Activated T-cell treated with anti-CD3 and anti-CD28 coated beads, Interleukin-2, amount 50 U/mL, for 72 hours (primary cell): ENCODE measurements around the gene NT5C3B. TPM values are rescaled to one million over a fixed set of nuclear protein-coding genes. Genes with fewer than 3 reads are reported as not detected.
"Not testable (repeated sequence)": the region's sequence is repeated elsewhere in the genome, so short reads cannot be mapped to it uniquely, and the experiment has no call there.

Experiments used
- ATAC-seq, 2 donors: fragments of 150-1000 bp; cut with Tn5 transposase; replicated peaks in 1 of 2; 2 replicates each; pipeline ENCODE4 v1.10.0; 2021; ENCODE audit warnings: moderate library complexity in 2 of 2, mild to moderate bottlenecking in 1 of 2
- DNase-seq, 2 donors: peaks; one replicate each; pipeline ENCODE4 v3.0.0; 2021 to 2022; ENCODE audit warnings: mixed read lengths in 1 of 2
- H3K27ac Mint-ChIP-seq: one replicate; pipeline ENCODE4 v1.8.0; 2022; ENCODE audit warnings: mild to moderate bottlenecking, moderate library complexity, mixed read lengths
- H3K27me3 Mint-ChIP-seq: one replicate; pipeline ENCODE4 v1.8.0; 2022; ENCODE audit warnings: low read depth, mixed read lengths
- H3K36me3 Mint-ChIP-seq, 2 donors: one replicate each; pipeline ENCODE4 v1.8.0; 2022; ENCODE audit warnings: mixed read lengths in 2 of 2, mild to moderate bottlenecking in 1 of 2; ENCODE audit not compliant: insufficient read depth in 2 of 2
- H3K4me1 Mint-ChIP-seq: one replicate; pipeline ENCODE4 v1.8.0; 2022; ENCODE audit warnings: low read depth, mixed read lengths
- H3K4me3 Mint-ChIP-seq, 2 donors: one replicate each; pipeline ENCODE4 v1.8.0; 2022; ENCODE audit warnings: mild to moderate bottlenecking in 2 of 2, mixed read lengths in 2 of 2, moderate library complexity in 2 of 2
- H3K9me3 Mint-ChIP-seq, 2 donors: one replicate each; pipeline ENCODE4 v1.8.0; 2022; ENCODE audit warnings: mixed read lengths in 2 of 2
- total RNA-seq, 2 donors: library from RNA; stranded (reverse); gene quantifications; one replicate each; pipeline ENCODE4 v1.2.3, GENCODE V29; 2022

Gene NT5C3B
- total RNA-seq, 2 donors from 2014 or later, result 34.9 to 49.5 TPM

- Mint-ChIP-seq H3K4me1 (peaks cover 7% of the 10 kb centered on the region), H3K4me3 (no peak overlapping the region), H3K27me3 (peaks cover 12% of the 10 kb centered on the region), H3K36me3 (no peaks in the 10 kb centered on the region), H3K27ac (no peak overlapping the region), H3K9me3 (no peaks in the 10 kb centered on the region)
- ATAC-seq (no peak), DNase-seq (no peak)
Observed at GRCh38 chr17:41779954-41780353, 56.1 kb downstream of the NT5C3B start.

DNA sequence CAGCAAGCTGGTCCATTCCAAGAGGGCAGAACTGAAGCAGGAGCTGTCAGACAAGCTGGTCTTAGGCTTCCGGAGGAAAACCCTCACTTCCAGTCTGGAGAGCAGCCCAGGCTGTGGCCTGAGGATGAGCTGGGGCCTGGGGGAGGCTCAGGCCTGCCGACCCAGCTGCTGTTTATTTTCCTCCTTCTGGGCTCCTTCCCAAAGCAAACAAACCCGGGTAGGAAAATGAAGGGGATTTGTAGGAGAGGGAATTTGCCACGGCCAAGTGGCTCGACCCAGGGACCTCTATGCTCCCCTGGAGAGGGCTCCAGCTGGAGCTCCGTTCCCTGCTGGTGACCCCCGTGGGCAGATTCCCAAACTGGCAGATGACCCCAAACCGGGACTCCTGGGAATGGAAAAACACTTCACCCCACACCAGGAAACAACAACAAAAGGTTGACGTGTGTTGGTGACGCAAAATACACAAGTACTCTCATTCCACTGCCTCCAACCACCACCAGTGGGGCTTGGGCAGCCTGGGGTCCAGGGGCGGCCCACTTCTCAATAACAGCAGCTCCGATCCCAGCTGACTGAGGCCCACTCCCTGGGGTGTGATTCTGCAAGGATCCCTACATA, 58.4 kb downstream of the NT5C3B start:
- Mint-ChIP-seq H3K9me3 (no peaks in the 10 kb centered on the region), H3K27me3 (no peaks in the 10 kb centered on the region), H3K4me3 (no peak overlapping the region), H3K4me1 (no peaks in the 10 kb centered on the region), H3K27ac (no peak overlapping the region), H3K36me3 (no peaks in the 10 kb centered on the region)
- no peak for ATAC-seq
- DNase-seq, result no peak

DNA sequence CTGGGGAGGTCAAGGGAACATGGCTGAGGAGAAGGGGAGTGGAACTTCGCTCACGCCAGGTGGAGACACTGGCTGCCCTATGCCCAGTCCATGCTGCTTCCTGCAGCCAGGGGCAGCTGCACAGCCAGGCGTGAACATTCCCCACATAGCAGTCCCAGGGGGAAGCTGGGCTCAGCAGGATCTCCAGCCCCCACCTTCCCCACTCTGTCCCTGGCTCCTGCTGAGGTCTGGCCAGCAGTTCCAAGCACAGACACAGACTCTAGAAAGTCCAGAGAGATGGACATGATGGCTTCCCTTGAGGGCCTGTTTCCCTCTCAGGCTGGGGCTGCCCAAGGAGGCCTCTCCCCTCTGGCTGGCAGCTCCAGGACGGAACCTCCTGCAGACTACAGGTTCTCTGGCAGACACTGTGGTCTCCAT, 58.9 kb downstream of the NT5C3B start:
- Mint-ChIP-seq H3K36me3 (no peaks in the 10 kb centered on the region), H3K4me1 (no peaks in the 10 kb centered on the region), H3K4me3 (no peak overlapping the region), H3K27me3 (no peaks in the 10 kb centered on the region), H3K9me3 (no peaks in the 10 kb centered on the region), H3K27ac (no peak overlapping the region)
- ATAC-seq (no peak), DNase-seq (no peak)

GRCh38 chr17:41776262-41776900, 59.7 kb downstream of the NT5C3B start:
- ATAC-seq, DNase-seq, H3K4me3 Mint-ChIP-seq, H3K27me3 Mint-ChIP-seq, H3K4me1 Mint-ChIP-seq, H3K9me3 Mint-ChIP-seq, H3K36me3 Mint-ChIP-seq: not testable (repeated sequence)
- peak overlapping the region; percentile 8 for H3K27ac Mint-ChIP-seq

- Mint-ChIP-seq H3K4me3 (no peak overlapping the region), H3K9me3 (no peaks in the 10 kb centered on the region), H3K27me3 (no peaks in the 10 kb centered on the region), H3K4me1 (no peaks in the 10 kb centered on the region), H3K27ac (peak overlapping the region; percentile 8), H3K36me3 (no peaks in the 10 kb centered on the region)
- no peak for ATAC-seq
- DNase-seq, result no peak
Observed at GRCh38 chr17:41775394-41776226, 60.4 kb downstream of the NT5C3B start.

Other genes starting within 250 kb of the NT5C3B start
- gene KRT14, start 249.3 kb downstream of the NT5C3B start, total RNA-seq, result not detected
- gene KRT16, start 223.5 kb downstream of the NT5C3B start, total RNA-seq, result not detected
- under 1 TPM in 1 of 2 donors, not detected in 1; 0.63 TPM for gene KRT17, start 211.7 kb downstream of the NT5C3B start, total RNA-seq
- 1,000 to 10,000 TPM; 2,404 to 2,458 TPM for gene EIF1, start 147.3 kb downstream of the NT5C3B start, total RNA-seq
- not detected for gene GAST, start 123.9 kb downstream of the NT5C3B start, total RNA-seq
- gene HAP1, start 101.6 kb downstream of the NT5C3B start, total RNA-seq, result under 1 TPM; 0.17 to 0.21 TPM
- gene JUP, start 49.5 kb downstream of the NT5C3B start, total RNA-seq, result under 1 TPM; 0.86 to 0.99 TPM
- 1 to 10 TPM; 3.4 to 3.8 TPM for gene P3H4, start 24.3 kb downstream of the NT5C3B start, total RNA-seq
- 1 to 10 TPM; 3.2 TPM for gene FKBP10, start 23.2 kb downstream of the NT5C3B start, total RNA-seq
- gene KLHL10, start 1.6 kb upstream of the NT5C3B start, total RNA-seq, result under 1 TPM in 1 of 2 donors, not detected in 1; 0.36 TPM
- 10 to 100 TPM; 17.6 to 24.4 TPM for gene KLHL11, start 29.2 kb upstream of the NT5C3B start, total RNA-seq
- 100 to 1,000 TPM; 124 to 129 TPM for gene ACLY, start 82.7 kb upstream of the NT5C3B start, total RNA-seq
- gene ODAD4, start 94.4 kb upstream of the NT5C3B start, total RNA-seq, result 1 to 10 TPM in 1 of 2 donors, under 1 TPM in 1; 0.72 to 1.6 TPM
- 10 to 100 TPM; 51.4 to 53.8 TPM for gene CNP, start 130.6 kb upstream of the NT5C3B start, total RNA-seq
- 100 to 1,000 TPM; 106 to 117 TPM for gene DNAJC7, start 181.2 kb upstream of the NT5C3B start, total RNA-seq
- gene NKIRAS2, start 183.9 kb upstream of the NT5C3B start, total RNA-seq, result 10 to 100 TPM; 18.6 to 24.3 TPM
- 1 to 10 TPM in 1 of 2 donors, under 1 TPM in 1; 0.86 to 1.3 TPM for gene C17orf113, start 214.4 kb upstream of the NT5C3B start, total RNA-seq